ENCODE results near the gene UAP1.

The UAP1 gene

DNA sequence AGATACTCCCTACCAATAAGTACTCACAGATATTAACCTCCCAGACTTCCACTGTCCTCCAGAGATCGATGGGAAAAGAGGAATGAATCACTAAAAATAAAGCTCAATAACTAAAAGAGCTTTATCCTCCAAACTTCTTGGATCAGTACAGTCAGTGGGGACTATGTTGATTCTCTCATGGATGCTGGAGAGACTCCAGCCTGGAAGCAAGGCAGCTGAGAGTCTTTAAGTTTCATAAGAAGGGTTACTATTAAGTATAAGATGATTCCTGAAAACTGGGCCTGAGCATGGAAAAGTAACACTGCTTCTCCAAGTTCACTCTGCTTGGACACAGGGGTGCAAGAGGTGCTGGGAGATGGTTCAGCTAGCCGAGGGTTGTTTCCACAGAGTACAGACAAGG lies 64.6 kb downstream of the UAP1 start:
- no peaks in the 10 kb centered on the region for H4K20me1 ChIP-seq
- no peak overlapping the region for H3K27ac ChIP-seq
- no peak overlapping the region for H3K4me3 ChIP-seq
- no peak for TF ChIP-seq Cebpa-rat (IDR thresholded peaks at IDR 0.05)
- no peaks in the 10 kb centered on the region for H3K9me3 ChIP-seq
- H3K4me1 ChIP-seq, result no peaks in the 10 kb centered on the region
- H3K27me3 ChIP-seq, result no peaks in the 10 kb centered on the region
- no peak overlapping the region for H3K9ac ChIP-seq
- no peaks in the 10 kb centered on the region for H3K36me3 ChIP-seq
- H3K4me2 ChIP-seq, result no peak overlapping the region

DNA sequence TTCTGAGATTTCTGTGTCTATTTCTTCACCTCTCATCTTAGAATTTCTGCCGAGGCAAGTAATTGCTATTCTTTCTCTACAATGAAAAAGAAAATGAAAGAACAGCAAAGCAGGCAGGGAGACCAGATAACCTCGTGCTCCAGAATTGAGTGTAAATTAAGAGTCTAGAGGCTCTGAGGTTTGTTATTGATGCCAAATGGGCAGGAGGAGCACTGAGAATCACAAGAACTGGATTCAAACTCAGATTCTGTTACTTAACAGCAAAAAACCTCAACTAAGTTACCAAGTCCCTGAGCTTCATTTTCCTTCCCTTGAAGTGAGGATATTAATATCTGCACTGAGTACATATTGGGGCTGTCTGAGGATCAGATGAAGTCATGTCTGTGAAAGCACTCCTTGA lies 65.2 kb downstream of the UAP1 start:
- Histone ChIP-seq H3K4me3 (no peak overlapping the region), H3K9ac (no peak overlapping the region), H3K4me2 (no peak overlapping the region), H3K9me3 (no peaks in the 10 kb centered on the region), H3K27ac (no peak overlapping the region), H3K36me3 (no peaks in the 10 kb centered on the region), H3K4me1 (no peaks in the 10 kb centered on the region), H3K27me3 (no peaks in the 10 kb centered on the region), H4K20me1 (no peaks in the 10 kb centered on the region)
- TF ChIP-seq Cebpa-rat (IDR thresholded peaks at IDR 0.05), result no peak

- H3K4me3 ChIP-seq, result no peak overlapping the region
- no peaks in the 10 kb centered on the region for H3K27me3 ChIP-seq
- no peak overlapping the region for H3K4me2 ChIP-seq
- no peaks in the 10 kb centered on the region for H3K4me1 ChIP-seq
- H3K27ac ChIP-seq, result no peak overlapping the region
- no peaks in the 10 kb centered on the region for H4K20me1 ChIP-seq
- no peak for TF ChIP-seq Cebpa-rat (IDR thresholded peaks at IDR 0.05)
- no peaks in the 10 kb centered on the region for H3K9me3 ChIP-seq
- H3K9ac ChIP-seq, result no peak overlapping the region
- H3K36me3 ChIP-seq, result no peaks in the 10 kb centered on the region
Observed at GRCh38 chr1:162627662-162628296, 66.3 kb downstream of the UAP1 start.

GRCh38 chr1:162629077-162629627 lies 67.6 kb downstream of the UAP1 start:
- Histone ChIP-seq H3K27me3 (no peaks in the 10 kb centered on the region), H3K9me3 (no peaks in the 10 kb centered on the region)

GRCh38 chr1:162629651-162630050 lies 68.1 kb downstream of the UAP1 start:
- H3K4me2 ChIP-seq, result no peak overlapping the region
- H4K20me1 ChIP-seq, result no peaks in the 10 kb centered on the region
- TF ChIP-seq Cebpa-rat (IDR thresholded peaks at IDR 0.05), result no peak
- H3K27ac ChIP-seq, result no peak overlapping the region
- no peaks in the 10 kb centered on the region for H3K27me3 ChIP-seq
- no peak overlapping the region for H3K9ac ChIP-seq
- no peaks in the 10 kb centered on the region for H3K4me1 ChIP-seq
- no peak overlapping the region for H3K4me3 ChIP-seq
- H3K9me3 ChIP-seq, result no peaks in the 10 kb centered on the region
- H3K36me3 ChIP-seq, result no peaks in the 10 kb centered on the region

More at GRCh38 chr1:162629077-162629627, 67.6 kb downstream of the UAP1 start:
- H3K4me1 ChIP-seq, result no peaks in the 10 kb centered on the region
- no peak for TF ChIP-seq Cebpa-rat (IDR thresholded peaks at IDR 0.05)
- H3K27ac ChIP-seq, result no peak overlapping the region
- H4K20me1 ChIP-seq, result no peaks in the 10 kb centered on the region
- no peak overlapping the region for H3K4me3 ChIP-seq
- no peak overlapping the region for H3K4me2 ChIP-seq
- H3K9ac ChIP-seq, result no peak overlapping the region
- H3K36me3 ChIP-seq, result no peaks in the 10 kb centered on the region

DNA sequence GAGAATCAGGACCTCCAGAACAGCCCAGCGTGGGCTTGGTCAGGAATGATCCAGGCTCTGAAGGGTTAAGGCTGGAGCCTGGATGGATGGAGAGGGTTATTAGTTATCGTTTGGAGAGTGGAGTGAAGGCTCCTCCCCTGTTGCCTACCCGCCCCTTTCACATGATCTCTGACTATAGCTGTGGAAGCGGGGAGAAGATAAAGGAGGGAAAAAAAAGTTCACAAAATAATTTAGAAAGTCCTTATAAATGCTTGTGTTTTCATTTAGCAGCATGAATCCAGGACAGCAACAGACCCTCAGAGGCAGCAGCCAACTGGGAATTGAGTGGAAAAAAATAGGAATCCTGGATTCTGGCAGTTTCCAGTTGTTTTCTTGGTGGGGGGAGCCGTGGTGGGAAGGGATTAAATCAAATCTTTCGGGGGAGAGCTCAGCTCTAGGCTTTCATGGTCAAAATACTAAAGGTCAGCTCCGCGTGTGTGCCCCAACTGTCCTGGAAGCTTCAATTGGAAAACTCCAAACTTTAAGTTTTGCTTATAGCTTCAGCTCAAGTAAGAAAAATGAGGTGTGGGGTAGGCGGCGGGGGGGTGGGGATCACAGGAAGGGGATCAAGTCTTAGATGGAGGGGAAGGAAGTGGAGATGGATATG lies 70.1 kb downstream of the UAP1 start:
- Histone ChIP-seq H3K4me1 (no peaks in the 10 kb centered on the region), H3K9me3 (no peaks in the 10 kb centered on the region), H3K27me3 (no peaks in the 10 kb centered on the region), H3K36me3 (no peaks in the 10 kb centered on the region), H3K27ac (no peak overlapping the region), H3K4me2 (no peak overlapping the region), H3K4me3 (no peak overlapping the region), H4K20me1 (no peaks in the 10 kb centered on the region), H3K9ac (no peak overlapping the region)
- no peak for TF ChIP-seq Cebpa-rat (IDR thresholded peaks at IDR 0.05)

DNA sequence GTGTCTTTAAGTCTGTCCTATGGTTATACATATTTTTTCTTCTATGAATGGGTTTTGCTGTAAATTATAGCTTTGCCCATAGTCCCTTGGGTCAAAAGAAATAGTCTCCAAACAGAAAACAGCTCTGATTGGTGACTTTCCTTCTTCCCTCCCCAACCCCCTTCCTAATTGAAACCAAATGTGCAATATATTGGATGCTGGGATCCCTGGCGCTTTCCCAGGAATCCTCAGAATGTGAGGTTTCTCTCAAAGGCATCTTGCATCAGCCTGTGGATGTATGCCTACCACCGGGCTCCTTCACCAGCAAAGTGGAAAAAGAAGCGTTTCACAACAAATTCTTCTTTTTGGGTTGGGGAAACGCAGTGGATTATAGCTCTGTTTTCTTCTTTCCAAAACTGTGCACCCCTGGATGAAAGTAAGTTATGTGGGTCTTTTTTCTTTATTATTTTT lies 70.7 kb downstream of the UAP1 start, which contains the start of gene DDR2:
TSS of gene DDR2 (plus strand) at position 248 of the 450 bp plus-strand sequence. CDS start 86,600 bp downstream, outside the sequence.
- Histone ChIP-seq H3K4me2 (no peak within 1 kb of the TSS), H3K4me3 (no peak within 1 kb of the TSS), H3K9ac (no peak within 1 kb of the TSS), H3K4me1 (no peaks in the 10 kb centered on the region), H3K9me3 (no peaks in the 10 kb centered on the region), H3K36me3 (no peaks in the 10 kb centered on the region), H3K27me3 (no peaks in the 10 kb centered on the region), H4K20me1 (no peaks in the 10 kb centered on the region), H3K27ac (no peak within 1 kb of the TSS)
- no peak for TF ChIP-seq Cebpa-rat (IDR thresholded peaks at IDR 0.05)

- H3K9me3 ChIP-seq, result no peaks in the 10 kb centered on the region
- H3K4me3 ChIP-seq, result no peak overlapping the region
- TF ChIP-seq Cebpa-rat (IDR thresholded peaks at IDR 0.05), result no peak
- H4K20me1 ChIP-seq, result no peaks in the 10 kb centered on the region
- no peak overlapping the region for H3K27ac ChIP-seq
- no peak overlapping the region for H3K9ac ChIP-seq
- H3K4me2 ChIP-seq, result no peak overlapping the region
- no peaks in the 10 kb centered on the region for H3K36me3 ChIP-seq
- H3K27me3 ChIP-seq, result no peaks in the 10 kb centered on the region
- H3K4me1 ChIP-seq, result no peaks in the 10 kb centered on the region
Observed at GRCh38 chr1:162632698-162633080, 71.2 kb downstream of the UAP1 start.

DNA sequence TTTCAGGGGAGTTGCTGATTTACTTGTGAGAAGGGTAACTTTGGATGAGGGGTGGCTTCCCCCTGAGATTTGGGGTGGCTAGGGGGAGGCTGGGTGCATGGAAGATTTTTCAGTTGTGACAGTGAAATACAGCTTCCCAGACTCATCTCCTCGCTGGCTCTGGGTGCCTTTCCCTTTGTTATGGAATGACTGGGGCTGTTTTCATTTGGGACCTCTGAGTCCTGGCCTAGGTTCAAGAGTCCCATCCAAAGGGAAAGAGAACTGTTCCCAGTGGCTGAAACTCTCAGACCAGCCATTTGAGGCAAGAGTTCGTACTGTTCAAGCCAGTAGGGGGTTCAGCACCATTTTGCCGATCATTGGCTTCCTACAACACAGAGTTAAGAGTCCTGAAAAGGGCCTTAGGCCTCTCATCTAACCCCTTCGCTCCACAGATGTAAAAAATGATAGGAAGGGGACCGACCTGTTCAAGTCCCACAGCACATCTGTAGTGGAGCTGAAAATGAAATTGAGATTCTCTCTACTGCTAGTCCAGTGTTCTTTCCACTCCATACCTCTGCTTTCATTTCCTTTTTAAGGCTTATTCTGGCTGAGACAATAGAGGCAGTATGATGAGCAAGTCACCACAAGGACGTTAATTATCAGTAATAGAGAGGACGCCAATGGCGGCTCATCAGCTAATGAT lies 71.7 kb downstream of the UAP1 start:
- Histone ChIP-seq H3K27ac (no peak overlapping the region), H3K4me1 (no peaks in the 10 kb centered on the region), H3K4me3 (no peak overlapping the region), H3K9me3 (no peaks in the 10 kb centered on the region), H3K36me3 (no peaks in the 10 kb centered on the region), H3K9ac (no peak overlapping the region), H3K4me2 (no peak overlapping the region), H3K27me3 (no peaks in the 10 kb centered on the region), H4K20me1 (no peaks in the 10 kb centered on the region)
- no peak for TF ChIP-seq Cebpa-rat (IDR thresholded peaks at IDR 0.05)

DNA sequence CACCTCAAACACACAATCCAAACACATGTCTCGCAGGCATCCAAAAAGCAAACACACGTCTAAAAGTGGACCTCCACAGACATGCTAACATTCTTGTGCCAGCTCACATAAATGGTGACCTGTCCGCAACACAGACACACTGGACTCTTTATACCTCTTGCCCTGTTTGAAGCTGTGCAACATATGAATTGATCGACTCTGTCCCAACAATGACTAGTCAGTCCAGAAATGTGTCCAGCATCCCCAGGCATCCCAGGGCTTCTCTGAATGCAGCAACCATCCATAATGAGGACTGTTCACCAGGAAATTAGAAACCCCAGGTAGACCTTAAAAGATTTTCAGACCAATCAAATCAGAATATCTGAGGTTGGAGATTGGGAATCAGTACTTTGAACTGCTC lies 73.9 kb downstream of the UAP1 start:
- no peaks in the 10 kb centered on the region for H3K4me1 ChIP-seq
- H3K9ac ChIP-seq, result no peak overlapping the region
- no peaks in the 10 kb centered on the region for H3K36me3 ChIP-seq
- no peak overlapping the region for H3K27ac ChIP-seq
- no peaks in the 10 kb centered on the region for H3K9me3 ChIP-seq
- H3K4me2 ChIP-seq, result no peak overlapping the region
- H3K4me3 ChIP-seq, result no peak overlapping the region
- TF ChIP-seq Cebpa-rat (IDR thresholded peaks at IDR 0.05), result no peak
- no peaks in the 10 kb centered on the region for H3K27me3 ChIP-seq
- no peaks in the 10 kb centered on the region for H4K20me1 ChIP-seq
